Astrocyte (in vitro differentiated cells and primary cell): ENCODE measurements around the gene SMIM35.

Experiments
- EZH2 ChIP-seq: IDR thresholded peaks from 2 replicates; pipeline ENCODE4 v1.6.1; 2012; ENCODE audit warnings: mild to moderate bottlenecking, low read length, inconsistent platforms; ENCODE audit not compliant: insufficient read depth
- TF ChIP-seq, protein P1 (sequence below): IDR thresholded peaks from 2 replicates; pipeline ENCODE4 v1.5.1; 2011; ENCODE audit warnings: low read depth, mild to moderate bottlenecking, inconsistent platforms, low read length, moderate library complexity; ENCODE audit not compliant: insufficient read depth

DNA sequence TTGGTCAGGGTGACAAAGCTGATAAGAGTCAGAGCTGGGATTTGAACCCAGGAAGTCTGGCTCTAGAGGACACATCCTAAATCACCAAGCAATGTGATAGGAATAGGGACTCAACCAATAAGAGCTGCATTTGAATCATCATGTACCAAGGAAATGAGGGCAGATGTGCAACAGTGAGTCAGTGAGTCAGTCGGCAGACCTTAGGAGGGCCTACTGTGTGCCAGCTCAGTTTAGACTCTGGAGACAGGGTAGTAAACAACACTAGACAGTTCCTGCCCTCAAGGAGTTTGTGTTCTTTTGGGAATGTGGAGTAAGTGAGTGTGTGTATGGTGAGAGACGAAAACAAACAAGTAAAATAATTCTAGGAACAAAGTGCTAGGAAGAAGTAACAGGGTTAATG is 89.4 kb downstream of the SMIM35 start:
- TF ChIP-seq, protein P1, sequence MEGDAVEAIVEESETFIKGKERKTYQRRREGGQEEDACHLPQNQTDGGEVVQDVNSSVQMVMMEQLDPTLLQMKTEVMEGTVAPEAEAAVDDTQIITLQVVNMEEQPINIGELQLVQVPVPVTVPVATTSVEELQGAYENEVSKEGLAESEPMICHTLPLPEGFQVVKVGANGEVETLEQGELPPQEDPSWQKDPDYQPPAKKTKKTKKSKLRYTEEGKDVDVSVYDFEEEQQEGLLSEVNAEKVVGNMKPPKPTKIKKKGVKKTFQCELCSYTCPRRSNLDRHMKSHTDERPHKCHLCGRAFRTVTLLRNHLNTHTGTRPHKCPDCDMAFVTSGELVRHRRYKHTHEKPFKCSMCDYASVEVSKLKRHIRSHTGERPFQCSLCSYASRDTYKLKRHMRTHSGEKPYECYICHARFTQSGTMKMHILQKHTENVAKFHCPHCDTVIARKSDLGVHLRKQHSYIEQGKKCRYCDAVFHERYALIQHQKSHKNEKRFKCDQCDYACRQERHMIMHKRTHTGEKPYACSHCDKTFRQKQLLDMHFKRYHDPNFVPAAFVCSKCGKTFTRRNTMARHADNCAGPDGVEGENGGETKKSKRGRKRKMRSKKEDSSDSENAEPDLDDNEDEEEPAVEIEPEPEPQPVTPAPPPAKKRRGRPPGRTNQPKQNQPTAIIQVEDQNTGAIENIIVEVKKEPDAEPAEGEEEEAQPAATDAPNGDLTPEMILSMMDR = no peak
- TF ChIP-seq EZH2 = no peak
